ENCODE measurements around the gene ARHGAP19.

ARHGAP19 gene

DNA sequence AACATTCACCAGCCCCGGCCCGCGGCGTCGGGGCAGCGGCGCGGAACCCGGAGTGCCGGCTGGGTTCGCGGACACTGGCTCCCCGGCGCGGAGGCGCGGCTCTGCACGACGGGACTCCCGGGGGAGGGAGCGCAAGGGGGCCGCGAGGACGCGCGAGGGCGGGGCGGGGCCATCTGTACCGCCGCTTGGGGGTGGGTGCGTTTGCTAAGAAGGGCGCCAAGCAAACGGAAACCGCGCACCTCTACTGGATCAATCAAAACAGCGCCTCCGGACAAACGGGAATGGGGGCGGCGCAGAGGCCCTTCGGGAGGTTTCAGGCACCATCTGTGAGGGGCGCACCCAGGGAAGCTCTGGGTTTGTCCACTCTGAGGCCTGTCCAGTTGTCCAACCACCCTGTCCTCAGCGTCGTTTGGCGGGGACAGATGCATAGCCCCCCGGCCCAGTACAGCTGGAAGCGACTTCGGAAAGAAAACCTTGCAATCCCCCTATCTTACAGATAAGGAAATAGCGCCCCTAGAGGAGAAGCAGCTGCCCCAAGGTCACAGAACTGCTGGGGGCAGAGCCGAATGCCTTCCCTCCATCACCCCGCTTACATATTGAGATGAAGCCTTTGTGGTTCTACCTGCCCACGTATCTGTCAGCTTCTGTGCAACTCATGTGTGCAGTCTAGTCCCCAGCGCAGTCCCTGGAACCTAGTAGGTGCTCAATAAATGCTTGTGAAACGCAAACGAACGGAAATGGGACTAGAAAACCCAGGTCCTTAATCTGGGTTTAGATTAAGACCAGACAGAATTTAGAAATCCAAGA lies 96.0 kb downstream of the ARHGAP19 start:
- no peaks in the 10 kb centered on the region for H3F3A ChIP-seq (ENCODE audit: insufficient read depth, low read length)
- no peaks in the 10 kb centered on the region for H3K79me2 ChIP-seq (ENCODE audit: low read length)
- peak overlapping the region; percentile 67 for H3K4me2 ChIP-seq (ENCODE audit: low read depth, low read length)
- H3K9me2 ChIP-seq (replicated peaks; ENCODE audit: insufficient read depth, low read length), result no peaks in the 10 kb centered on the region
- no peak overlapping the region for H3K27ac ChIP-seq (ENCODE audit: low read length)
- H3K36me3 ChIP-seq (replicated peaks; ENCODE audit: insufficient read depth, low read length), result no peaks in the 10 kb centered on the region
- DNase-seq, result peak; percentile 82
- H3K4me3 ChIP-seq (ENCODE audit: low read length), result peak overlapping the region; percentile 66
- no peaks in the 10 kb centered on the region for H3K4me1 ChIP-seq (ENCODE audit: low read length)
- H3K9me3 ChIP-seq (replicated peaks; ENCODE audit: insufficient read depth, low read length), result no peaks in the 10 kb centered on the region
- no peaks in the 10 kb centered on the region for H3K27me3 ChIP-seq (replicated peaks; ENCODE audit: insufficient read depth, low read length)
- TF ChIP-seq, protein P1, sequence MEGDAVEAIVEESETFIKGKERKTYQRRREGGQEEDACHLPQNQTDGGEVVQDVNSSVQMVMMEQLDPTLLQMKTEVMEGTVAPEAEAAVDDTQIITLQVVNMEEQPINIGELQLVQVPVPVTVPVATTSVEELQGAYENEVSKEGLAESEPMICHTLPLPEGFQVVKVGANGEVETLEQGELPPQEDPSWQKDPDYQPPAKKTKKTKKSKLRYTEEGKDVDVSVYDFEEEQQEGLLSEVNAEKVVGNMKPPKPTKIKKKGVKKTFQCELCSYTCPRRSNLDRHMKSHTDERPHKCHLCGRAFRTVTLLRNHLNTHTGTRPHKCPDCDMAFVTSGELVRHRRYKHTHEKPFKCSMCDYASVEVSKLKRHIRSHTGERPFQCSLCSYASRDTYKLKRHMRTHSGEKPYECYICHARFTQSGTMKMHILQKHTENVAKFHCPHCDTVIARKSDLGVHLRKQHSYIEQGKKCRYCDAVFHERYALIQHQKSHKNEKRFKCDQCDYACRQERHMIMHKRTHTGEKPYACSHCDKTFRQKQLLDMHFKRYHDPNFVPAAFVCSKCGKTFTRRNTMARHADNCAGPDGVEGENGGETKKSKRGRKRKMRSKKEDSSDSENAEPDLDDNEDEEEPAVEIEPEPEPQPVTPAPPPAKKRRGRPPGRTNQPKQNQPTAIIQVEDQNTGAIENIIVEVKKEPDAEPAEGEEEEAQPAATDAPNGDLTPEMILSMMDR (IDR thresholded peaks at IDR 0.05; ENCODE audit: low read length), result peak; percentile 83
- TF ChIP-seq EZH2 (optimal IDR thresholded peaks at IDR 0.05; ENCODE audit: low read depth, low read length), result no peak
- peak overlapping the region; percentile 65 for H2AFZ ChIP-seq (ENCODE audit: low read length)
- H4K20me1 ChIP-seq (ENCODE audit: insufficient read depth, low read length), result no peaks in the 10 kb centered on the region
- H3K9ac ChIP-seq (ENCODE audit: low read length), result peak overlapping the region; percentile 14; the same call in 1 of the 2 replicates

DNA sequence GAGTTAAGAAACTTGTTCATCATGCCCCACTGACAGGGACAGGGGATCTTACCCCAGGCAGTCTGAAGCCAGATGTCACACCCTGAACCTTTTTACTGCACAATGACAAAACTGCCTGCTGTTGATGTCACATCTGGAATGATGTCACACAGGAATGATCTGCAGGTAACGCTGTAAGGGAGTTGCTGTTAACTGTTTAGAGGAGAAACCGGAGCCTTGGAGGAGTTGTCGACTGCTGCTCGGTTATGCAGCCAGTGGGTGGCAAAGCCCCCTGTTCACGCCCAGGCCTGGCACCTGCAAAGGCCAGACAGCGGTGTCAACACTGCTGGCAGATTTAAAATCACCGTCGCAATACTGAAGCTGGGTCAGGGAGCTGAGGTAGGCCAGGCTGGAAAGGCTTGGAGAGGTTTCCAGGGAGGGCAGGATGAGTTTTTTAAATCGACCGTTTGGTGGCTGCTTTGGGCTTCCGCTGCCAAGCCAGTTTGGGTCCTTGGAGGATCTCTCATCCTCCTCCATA lies 96.7 kb downstream of the ARHGAP19 start:
- TF ChIP-seq EZH2phosphoT487 (IDR thresholded peaks at IDR 0.05; ENCODE audit: low read length) (no peak), EZH2 (optimal IDR thresholded peaks at IDR 0.05; ENCODE audit: low read depth, low read length) (no peak)
- TF ChIP-seq, protein P1 (IDR thresholded peaks at IDR 0.05; ENCODE audit: low read length), result no peak
- Histone ChIP-seq H3K79me2 (ENCODE audit: low read length) (no peaks in the 10 kb centered on the region), H3K9me3 (replicated peaks; ENCODE audit: insufficient read depth, low read length) (no peaks in the 10 kb centered on the region), H3K4me2 (ENCODE audit: low read depth, low read length) (peak overlapping the region; percentile 67), H3F3A (ENCODE audit: insufficient read depth, low read length) (no peaks in the 10 kb centered on the region), H3K4me3 (ENCODE audit: low read length) (peak overlapping the region; percentile 66), H4K20me1 (ENCODE audit: insufficient read depth, low read length) (no peaks in the 10 kb centered on the region), H3K9me2 (replicated peaks; ENCODE audit: insufficient read depth, low read length) (no peaks in the 10 kb centered on the region), H3K9ac (ENCODE audit: low read length) (no peak overlapping the region), H3K36me3 (replicated peaks; ENCODE audit: insufficient read depth, low read length) (no peaks in the 10 kb centered on the region), H3K4me1 (ENCODE audit: low read length) (no peaks in the 10 kb centered on the region), H3K27ac (ENCODE audit: low read length) (no peak overlapping the region), H3K27me3 (replicated peaks; ENCODE audit: insufficient read depth, low read length) (no peaks in the 10 kb centered on the region), H2AFZ (ENCODE audit: low read length) (peak overlapping the region; percentile 65)
- no peak for DNase-seq

DNA sequence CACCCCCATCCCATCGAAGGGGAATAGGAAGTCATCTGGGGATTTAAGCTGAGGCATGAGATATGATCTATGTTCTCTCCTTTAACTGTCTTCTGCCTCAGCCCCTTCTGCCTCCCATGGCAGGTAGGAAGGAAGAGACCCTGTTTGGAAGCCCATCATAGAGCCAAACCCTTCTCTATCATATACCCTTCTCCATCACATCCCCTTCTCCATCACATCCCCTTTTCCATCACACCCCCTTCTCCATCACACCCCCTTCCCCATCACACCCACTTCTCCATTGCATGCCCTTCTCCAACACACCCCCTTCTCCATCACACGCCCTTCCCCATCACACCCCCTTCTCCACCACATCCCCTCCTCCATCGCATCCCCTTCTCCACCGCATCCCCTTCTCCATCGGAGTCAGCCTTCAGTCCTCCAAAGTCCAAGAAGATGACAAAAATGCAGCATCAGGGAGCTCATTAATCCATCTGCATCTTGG lies 99.4 kb downstream of the ARHGAP19 start:
- no peaks in the 10 kb centered on the region for H3K36me3 ChIP-seq (replicated peaks; ENCODE audit: insufficient read depth, low read length)
- H3K4me3 ChIP-seq (ENCODE audit: low read length), result no peak overlapping the region
- H2AFZ ChIP-seq (ENCODE audit: low read length), result no peak overlapping the region
- H3F3A ChIP-seq (ENCODE audit: insufficient read depth, low read length), result no peaks in the 10 kb centered on the region
- no peak overlapping the region for H3K4me2 ChIP-seq (ENCODE audit: low read depth, low read length)
- no peak overlapping the region for H3K27ac ChIP-seq (ENCODE audit: low read length)
- H3K4me1 ChIP-seq (ENCODE audit: low read length), result no peaks in the 10 kb centered on the region
- H3K9me2 ChIP-seq (replicated peaks; ENCODE audit: insufficient read depth, low read length), result no peaks in the 10 kb centered on the region
- no peaks in the 10 kb centered on the region for H3K27me3 ChIP-seq (replicated peaks; ENCODE audit: insufficient read depth, low read length)
- no peaks in the 10 kb centered on the region for H3K9me3 ChIP-seq (replicated peaks; ENCODE audit: insufficient read depth, low read length)
- TF ChIP-seq, protein P1 (IDR thresholded peaks at IDR 0.05; ENCODE audit: low read length), result no peak
- no peak for TF ChIP-seq EZH2 (optimal IDR thresholded peaks at IDR 0.05; ENCODE audit: low read depth, low read length)
- no peak for TF ChIP-seq EZH2phosphoT487 (IDR thresholded peaks at IDR 0.05; ENCODE audit: low read length)
- H3K9ac ChIP-seq (ENCODE audit: low read length), result no peak overlapping the region
- DNase-seq, result no peak
- no peaks in the 10 kb centered on the region for H4K20me1 ChIP-seq (ENCODE audit: insufficient read depth, low read length)
- H3K79me2 ChIP-seq (ENCODE audit: low read length), result no peaks in the 10 kb centered on the region
